HG03196 (cell line): Measurements from ENCODE around the gene ARHGEF11.

ENCODE experiments used
- ATAC-seq: cut with Tn5 transposase; IDR thresholded peaks from one replicate; pipeline ENCODE4 v1.9.1; 2021; ENCODE audit not compliant: unreplicated experiment

The ARHGEF11 gene

DNA sequence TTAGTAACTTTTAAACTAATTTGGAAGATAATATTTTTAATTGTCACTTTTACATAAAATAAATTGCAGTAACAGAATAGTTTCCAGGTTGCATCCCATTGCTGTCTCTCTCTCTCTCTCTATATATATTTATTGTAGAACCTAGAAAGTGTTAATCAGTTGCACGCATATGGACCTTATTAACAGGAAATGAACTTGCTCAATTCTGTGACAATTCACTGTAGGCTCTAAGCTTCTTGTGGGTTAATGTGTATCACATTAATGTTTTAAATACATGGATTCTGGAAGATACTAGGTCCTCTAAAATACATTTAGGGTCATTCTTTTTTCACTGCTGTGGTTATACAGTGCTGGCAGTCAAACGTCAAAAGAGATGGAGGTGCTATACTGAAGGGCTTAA is 92.0 kb downstream of the ARHGEF11 start:
- ATAC-seq, result no peak

DNA sequence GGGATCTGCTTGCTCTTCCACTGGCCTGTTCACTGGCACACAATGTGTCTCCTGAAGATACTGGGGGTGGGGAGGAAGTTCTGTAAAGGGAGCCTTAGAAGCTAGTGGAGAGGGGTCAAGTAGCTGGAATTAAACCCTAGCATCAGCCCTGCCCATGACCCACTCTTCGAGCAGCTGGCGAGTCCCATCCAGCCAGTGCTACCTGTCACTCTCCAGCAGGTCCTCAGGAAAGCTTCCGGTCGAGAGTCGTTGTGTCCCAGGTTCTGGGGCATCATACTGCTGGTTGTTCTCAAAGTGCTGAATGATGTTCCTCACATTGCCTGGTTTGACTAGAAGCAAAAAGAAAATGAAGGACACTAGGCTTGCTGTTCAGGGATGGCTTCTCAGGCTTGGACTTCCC is 94.2 kb downstream of the ARHGEF11 start:
- no peak for ATAC-seq

DNA sequence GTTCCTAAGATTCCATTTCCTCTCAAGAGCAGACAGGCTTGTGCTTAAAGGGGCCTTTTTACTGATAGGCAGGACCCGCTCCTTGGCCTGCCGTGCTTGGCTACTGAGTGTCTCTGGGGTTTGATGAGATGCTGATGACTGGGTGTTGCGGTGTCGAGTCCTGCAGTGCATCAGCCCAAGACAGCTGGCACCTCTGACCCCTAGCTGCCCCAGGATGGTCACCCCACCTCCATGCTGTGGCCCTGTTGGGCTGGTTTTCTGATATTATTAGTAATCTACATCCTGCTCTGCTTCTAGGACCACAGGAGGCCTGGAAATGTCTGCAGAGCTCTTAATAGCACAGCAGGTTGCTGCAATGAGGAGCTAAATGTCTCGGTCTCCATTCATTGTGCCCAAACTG is 96.4 kb downstream of the ARHGEF11 start:
- no peak for ATAC-seq

DNA sequence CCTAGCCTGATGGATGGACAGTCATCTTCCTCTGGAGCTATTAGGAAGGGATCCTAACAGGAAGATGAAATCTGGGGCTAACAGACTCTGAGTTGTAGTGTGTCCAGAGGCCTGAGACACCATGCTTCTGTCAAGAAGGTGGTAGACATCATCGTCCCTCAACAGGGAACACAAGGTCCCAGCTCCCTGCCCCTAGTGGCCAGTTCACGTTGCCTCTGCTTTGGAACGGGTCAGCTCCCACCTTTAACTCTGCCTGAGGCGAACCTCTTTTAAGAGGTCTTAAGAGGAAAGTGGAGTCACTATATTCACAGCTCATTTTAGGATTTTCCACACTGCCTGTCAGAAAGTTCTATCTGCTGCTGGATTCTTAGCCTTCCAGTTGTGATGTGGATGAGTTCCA is 96.8 kb downstream of the ARHGEF11 start:
- ATAC-seq, result no peak

DNA sequence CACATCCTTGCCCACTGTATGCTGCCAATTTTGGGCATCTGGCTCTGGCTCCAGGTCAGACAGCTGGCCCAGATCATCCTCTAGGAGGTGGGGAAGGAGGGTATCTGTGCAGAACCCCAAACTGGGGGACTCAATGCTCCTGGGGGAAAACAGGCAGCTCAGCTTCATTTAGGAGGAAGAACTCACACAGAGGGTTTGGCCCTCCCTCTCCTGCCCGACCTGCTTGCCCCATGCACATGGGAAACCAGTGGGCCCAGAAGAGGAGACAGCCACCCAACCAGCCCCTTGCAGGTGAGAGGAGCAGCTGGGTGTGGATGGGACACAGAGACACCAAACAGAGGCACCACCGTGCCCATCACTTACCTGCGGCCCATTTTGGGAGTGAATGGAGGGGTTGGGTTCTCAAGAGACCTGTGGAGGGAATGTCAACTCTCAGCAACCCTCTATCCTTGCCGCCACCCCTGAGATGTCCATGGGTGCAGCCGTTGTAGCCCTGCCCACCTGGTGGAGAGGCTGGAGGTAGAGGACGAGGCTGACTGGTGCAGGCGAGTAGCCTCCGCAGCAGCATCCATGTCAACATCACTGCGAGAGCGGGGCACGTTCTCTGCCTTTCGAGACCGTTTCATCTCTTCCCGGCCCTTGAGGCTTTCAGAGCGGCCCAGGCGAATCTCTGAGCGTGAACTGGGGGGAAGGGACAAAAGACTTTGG is 97.6 kb downstream of the ARHGEF11 start:
- ATAC-seq, result no peak

DNA sequence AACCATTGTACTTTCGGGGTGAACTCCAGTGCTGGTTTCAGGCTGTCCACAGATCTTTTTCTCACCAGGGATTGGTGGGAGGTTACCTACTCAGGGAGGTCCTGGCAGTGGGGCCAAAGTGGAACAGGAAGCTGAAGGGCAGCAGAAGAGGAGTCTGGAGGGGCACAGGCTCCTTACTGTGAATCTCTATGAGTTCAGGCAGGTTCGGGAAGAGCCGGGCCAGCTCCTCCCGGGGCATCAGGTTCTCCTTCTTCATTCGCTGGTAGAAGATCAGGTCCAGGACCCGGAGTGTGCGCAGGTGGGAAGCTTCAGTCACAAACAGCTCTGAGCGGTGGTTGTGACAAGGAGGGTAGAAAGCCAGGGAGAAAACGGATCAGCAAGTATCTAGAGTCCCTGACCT is 98.4 kb downstream of the ARHGEF11 start:
- no peak for ATAC-seq

DNA sequence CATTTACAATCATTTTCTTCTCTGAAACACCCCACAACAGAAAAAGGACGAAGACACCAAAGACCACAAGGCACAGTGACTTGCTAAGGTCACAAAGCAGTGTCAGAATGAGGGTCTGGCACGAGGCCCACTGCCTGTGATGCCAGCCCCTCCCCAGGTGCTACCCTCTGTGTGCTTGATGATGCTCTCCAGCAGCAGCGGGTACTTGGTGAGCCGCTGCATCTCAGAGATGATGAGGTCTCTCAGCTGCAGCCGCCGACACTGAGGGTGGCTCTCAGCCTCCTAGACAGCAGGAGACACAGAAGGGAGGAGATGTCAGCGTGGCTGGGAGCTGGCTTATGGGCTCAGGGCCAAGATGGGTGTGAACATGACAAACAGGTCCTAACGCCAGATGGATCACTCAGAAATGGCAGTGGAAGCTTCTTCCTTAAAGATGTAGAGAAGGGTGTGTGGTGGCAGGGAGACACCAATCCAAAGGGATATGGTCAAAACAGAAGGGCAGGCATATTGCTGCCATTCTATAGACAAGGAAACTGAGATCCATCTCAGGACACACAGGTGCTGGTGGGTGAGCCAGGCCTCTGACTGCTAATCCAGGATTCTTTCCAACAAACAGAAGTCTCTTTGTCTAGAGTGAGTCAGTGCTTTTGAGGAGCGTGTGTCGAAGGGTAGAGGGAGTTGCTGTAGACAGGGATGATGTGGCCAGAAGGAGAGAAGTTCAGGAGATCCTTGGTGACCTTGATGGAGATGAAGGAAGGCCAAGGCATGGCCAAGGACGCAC is 99.5 kb downstream of the ARHGEF11 start:
- no peak for ATAC-seq

DNA sequence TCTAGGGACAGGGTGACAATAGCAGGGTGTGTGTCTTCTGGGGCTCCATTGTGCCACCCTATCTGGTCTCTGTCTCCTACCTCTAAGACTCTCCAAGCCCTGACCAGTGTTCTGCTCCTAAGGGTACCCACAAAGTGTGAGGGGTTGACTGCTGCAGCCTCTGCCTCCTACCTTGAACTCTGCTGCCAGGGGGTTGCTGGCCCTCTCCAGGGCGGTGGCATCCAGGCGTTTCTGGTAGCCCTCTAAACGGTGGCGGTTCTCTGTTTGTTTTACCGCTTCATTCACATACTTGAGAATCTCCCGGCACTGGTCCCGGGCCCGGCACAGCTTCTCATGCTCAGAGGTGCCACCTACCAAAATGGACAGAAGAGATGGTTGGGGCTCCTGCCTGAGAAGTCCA is 100.7 kb downstream of the ARHGEF11 start:
- no peak for ATAC-seq

DNA sequence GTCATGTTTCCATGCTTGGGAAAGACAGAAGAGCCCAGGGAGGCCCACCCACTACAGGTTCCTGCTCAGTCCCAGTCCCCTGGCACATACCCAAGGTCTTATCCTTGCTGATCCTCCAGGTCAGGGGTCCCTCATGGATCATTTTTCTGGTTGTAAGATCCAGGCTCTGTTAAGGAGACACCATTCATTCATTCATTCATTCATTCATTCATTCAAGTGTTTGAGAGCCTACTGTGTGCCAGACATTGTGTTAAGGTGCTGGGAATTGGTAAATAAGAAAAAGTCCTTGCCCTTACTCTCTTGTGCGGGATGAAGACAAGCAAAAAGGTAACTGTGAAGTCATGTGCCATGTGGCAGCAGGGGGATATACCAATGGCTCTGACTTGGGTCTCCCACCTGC is 101.3 kb downstream of the ARHGEF11 start:
- no peak for ATAC-seq

DNA sequence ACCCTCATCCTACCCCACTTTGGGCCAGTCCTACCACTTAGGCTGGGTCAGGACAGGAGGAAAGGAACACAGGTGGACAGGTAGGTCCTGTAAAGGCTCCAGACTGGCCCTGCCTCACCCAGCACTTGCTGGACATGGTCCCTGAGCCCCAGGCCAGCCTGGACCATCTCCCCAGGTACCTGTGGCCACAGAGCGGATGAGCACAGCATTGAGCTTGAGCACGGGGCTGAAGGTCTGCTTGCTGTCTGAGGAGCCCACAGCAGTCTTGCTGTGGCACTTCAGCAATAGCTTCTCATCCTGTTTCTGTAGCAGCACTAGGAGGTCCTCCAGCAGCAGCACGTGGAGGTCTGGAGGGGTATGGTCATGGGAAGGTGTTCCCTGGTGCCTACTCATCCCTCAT is 101.8 kb downstream of the ARHGEF11 start:
- no peak for ATAC-seq

DNA sequence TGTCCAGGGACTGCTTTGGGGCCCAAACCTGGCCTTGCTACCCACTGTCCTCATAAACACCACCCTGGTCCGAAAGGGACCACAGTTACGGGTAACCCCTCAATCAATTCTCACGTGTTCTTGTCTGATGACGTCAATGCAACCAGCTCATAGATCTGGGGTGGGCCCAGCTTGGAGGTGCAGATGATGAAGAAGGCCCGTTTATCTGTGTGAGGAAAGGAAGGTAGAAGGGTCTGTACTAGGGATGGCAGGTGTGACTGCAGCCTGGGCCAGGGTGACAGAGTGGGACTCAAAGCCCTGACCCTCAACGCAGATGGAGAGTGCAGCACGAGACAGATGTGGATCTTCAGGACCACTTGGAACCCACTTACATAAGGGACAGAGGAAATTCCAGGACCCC is 103.0 kb downstream of the ARHGEF11 start:
- ATAC-seq, result no peak

DNA sequence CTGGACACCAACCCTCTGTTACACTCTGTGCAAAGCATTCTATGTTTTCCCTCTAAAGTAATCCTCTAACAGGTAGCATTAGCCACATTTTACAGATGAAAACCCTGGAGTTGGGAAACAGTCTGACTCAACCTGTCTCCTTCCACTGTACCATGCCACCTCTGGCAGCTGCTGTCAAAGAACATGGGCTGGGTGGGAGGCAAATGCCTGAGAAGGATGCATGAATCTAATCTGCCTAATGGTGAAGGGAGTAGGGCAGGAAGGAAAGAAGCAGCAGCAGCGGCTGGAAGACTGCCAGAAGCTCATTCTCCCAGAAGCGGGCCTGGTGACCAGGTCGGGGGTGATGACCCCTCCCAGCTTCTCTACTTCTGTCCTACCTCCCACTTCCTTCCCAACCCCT is 103.4 kb downstream of the ARHGEF11 start:
- ATAC-seq, result no peak

DNA sequence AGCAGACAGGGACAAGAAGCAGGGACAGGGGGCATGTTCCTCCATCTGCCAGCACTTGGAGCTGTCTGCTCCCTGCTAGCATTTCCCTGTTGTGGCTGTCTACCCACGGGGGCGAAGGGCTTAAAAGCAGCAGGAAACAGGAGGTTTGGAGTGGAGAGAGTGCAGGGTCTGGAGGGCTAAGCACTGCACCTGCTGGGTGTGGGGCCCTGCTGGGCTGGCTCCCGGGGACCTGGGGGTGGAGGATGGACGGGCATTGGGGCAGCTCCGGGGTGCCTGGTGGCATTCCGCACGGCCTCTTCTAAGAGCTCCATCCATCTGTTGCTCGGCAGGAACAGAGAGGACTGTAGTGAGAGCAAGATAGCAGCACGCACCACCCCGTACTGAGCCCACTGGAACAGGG is 103.9 kb downstream of the ARHGEF11 start:
- no peak for ATAC-seq

DNA sequence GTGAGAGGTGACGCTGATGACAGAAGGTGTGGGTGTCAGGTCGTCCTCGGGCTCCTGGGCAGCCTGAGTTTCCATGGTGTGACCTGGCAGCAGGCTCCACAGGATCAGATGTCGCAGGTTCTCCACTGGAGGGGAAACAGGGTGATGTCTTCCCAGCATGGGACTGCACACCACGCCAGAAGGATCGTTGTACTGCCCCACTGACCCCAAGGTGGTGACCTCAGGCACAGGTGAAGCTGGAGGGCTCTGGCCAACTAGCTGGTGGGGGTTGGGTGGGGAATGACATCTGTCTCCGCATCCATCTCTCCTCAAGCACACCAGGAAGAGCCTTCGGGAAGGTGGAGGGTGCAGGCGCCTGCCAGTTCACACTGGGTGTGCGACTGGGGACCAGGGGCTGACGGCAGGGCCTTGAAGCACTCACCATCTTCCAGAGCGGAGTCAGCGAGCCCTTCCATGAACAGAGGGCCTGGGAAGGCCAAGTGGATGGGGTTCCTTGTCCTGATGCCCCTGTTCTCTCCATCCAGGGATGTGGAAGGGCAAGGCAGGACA is 105.7 kb downstream of the ARHGEF11 start:
- no peak for ATAC-seq

DNA sequence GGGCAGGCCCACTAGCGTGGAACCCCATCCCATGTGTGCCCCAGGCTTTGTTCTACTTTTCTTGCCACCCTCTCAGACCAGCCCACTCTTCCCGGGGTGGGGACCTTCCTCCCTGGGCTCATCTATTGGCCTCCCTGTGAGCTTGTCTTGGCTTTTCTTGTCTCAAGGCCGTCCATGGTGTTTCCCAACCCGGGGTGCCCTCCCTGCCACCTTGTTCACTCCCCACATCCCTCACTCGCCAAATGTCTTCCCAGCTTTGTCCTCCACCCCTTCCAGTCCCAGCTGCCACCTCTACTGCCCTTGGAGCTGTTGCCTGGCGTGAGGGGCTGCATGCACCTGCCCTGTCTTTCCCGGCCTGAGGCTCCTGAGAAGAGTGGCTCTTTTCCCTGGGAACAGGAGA is 106.7 kb downstream of the ARHGEF11 start:
- ATAC-seq, result no peak

DNA sequence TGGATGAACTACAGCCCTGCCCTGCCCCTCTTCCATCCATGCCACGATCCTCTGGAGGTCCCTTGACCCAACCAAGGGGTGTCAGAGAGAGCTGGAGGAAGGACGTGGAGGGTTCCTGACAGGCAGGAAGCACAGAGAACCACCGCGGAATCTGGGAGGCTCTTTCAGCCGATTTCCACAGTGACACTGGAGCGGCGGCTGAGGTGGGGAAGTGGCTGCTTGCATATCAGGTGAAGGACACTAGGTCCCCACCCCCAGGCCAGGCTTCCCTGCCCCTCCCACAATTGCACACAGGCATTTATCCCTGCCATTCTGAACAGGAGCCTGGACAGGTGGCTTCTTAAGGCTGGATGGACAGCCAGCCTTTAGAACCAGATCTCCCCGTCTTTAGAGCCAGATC is 107.7 kb downstream of the ARHGEF11 start:
- no peak for ATAC-seq

DNA sequence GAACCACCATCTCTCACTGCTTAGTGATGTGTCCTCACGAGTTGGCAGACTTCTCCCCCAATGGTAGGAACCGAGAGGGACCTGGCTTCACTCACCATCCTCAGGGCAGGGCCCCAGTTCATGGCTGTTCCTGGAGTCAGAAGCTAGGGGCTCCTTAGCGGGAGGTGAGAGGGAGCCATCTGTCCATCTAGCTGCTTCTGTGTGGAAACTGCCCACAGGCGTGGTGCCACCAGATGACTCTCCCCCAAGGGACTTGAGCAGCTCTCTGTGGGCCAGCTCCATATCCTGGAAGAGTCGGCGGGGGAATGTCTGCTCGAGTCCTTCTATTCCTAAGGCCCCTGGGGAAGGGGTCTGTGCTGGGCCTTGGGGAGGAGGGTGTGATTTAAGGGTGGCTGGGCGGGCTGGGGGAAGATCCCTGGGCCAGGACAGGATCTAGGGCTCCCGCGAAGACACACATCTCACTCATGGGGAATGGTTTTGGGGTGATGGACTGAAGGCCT is 108.8 kb downstream of the ARHGEF11 start:
- ATAC-seq, result no peak

DNA sequence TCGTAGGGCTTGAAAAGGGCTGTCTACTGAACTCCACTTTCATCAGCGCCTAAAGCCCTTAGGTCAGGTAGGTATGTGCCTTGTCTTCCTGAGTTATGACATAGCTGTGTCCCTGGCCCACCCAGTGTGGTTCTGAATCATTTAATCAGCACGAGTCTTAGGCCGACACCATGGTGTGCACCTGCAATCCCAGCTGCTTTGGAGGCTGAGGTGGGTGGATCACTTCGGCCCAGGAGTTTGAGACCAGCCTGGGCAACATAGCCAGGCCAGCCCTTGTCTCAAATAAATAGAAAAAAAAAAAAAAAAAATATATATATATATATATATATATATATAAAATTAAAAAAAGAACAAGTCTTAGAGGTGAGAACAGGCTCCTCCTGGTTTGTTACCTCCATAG is 109.4 kb downstream of the ARHGEF11 start:
- no peak for ATAC-seq

DNA sequence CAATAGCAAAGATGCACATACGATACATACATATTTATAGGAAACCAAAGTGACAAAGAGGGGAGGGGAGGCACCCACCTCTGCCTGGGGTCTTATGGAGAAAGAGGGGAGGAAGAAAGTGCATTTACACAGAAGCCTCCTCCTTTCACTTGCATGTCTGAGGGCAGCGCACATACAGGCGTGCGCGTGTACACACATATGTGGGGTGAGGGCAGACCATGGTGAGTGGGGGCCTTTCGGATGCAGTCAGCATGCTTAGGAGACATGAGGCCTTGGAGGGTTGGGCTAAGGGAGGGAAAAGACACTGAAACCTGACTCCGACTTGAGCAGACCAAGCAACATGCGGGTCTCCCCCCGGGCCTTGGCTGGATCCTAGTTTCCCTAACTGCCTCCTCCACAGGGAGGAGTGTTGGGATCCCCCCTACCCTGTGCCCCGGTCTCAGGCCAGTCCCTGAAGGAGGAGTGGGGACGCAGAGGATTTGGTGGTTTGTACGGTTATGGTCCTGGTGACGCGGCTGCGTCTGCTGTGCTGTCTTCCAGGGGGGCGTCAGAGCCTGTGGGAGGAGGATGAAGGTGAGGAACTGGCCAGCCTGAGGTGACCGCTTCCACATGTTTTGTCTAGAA is 109.9 kb downstream of the ARHGEF11 start:
- no peak for ATAC-seq

DNA sequence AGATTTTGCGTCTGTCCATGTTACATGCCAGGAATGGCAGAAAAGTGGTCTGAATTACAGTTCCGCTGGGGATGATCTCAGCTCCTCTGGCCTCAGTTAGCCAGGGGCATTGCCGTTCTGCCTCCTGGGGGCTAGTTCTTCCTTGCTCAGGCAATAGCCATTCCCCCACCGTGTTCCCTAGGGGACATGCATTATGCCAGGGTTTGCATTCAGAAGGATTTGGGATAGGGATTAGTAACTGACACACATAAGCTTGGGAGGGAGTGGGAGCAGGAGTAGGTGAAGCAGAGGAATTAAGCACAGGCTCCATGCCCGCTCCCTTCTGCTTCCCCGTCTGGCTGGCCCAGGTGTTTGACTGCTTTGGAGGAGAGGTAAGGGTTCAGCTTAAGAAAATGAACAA is 112.4 kb downstream of the ARHGEF11 start:
- ATAC-seq, result no peak

DNA sequence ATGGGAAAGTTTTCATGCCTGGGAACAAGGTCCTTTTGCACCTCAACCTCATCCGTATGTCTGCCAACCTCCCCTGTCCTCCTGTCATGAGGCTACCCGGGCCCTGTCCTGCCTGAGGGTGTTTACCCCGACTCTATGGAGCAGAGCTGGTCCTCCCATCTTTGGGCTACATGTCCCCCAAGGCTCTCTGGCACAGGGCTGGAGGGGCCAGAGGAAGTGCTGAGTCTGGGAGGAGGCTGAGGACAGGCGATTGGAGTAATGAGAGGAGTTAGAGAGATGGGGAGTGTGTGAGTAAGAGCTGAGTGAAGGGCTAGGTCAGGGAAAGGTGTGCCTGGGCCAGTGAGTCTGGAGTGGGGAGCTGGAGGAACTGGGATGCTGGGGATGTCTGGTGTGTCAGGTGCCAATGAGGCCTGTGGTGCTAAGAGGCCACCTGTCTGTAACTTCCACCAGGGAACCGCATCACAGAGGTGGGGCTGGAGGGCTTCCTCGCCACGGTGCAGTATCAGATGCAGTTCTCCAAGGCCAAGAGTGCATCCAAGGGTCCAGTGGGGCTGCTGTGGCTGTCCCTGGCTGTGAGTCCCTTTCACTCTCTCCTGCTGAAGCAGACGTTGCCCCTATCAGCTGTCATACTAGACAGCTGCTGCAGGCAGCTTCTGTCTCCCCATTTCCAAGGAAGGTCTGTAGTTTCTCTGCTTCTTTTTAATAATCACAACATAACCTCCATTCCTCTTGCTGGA is 113.4 kb downstream of the ARHGEF11 start:
- ATAC-seq, result no peak
